ENCODE results near the gene IGSF23.

GRCh38 chr19:44626048-44626624 is 12.8 kb downstream of the IGSF23 start:
- TF ChIP-seq CTCF (IDR thresholded peaks at IDR 0.05) (no peak), POLR2A (IDR thresholded peaks at IDR 0.05) (no peak)
